ENCODE results near the gene RNF41.
A peak's percentile ranks its signal among the peaks of the same experiment; 100 is the strongest.

Gene RNF41

DNA sequence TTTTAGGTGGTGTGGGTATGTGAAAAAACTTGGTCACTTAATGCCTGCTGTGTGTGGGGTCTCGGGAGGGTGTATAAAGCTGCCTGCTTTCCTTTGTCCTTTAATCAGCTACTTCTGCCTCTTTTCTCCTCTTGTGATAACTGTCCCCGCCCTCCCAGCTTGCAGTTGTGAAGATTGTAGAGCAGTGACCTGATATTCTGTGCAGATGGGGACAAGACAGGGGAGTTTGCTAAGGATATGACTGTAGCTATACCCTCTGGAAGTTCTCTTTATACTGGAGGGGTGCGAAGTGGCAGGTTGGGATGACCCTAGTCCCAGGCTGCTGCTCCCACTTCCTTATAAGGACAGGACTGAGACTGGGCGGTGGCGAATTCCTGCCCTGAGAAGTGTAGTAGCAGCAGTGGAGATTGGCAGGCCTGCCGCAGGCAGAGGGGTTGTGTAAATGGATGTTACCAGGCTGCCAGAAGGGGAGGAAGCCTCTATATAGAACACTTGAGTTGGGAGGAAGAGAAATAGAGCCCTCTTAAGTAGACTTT lies 62.7 kb downstream of the RNF41 start:
- peak overlapping the region; percentile 53 for H3K4me2 ChIP-seq (ENCODE audit: insufficient read depth, low read length, poor library complexity, severe bottlenecking)
- no peak overlapping the region for H4K91ac ChIP-seq (ENCODE audit: low read depth, low read length, poor library complexity)
- no CpG with 5 or more reads among the region's 6 CpGs for WGBS, 2 donors (ENCODE audit: extremely low coverage in 2 of 2, insufficient read length in 2 of 2, insufficient replicate concordance in 1 of 2)
- H2BK120ac ChIP-seq (ENCODE audit: low read depth, low read length), result no peak overlapping the region
- no peaks in the 10 kb centered on the region for H3K27me3 ChIP-seq (ENCODE audit: control insufficient read depth in 3 of 3, insufficient read depth in 3 of 3, low read depth in 1 of 3, low read length in 3 of 3)
- H3K4ac ChIP-seq (ENCODE audit: low read length), result no peak overlapping the region
- no peak overlapping the region for H4K8ac ChIP-seq (ENCODE audit: low read depth, low read length)
- no peaks in the 10 kb centered on the region for H3K79me1 ChIP-seq (ENCODE audit: low read depth, low read length)
- peak overlapping the region; percentile 68 for H3K27ac ChIP-seq (replicated peaks; ENCODE audit: low read length)
- no peak overlapping the region for H2BK5ac ChIP-seq (ENCODE audit: low read length)
- H3K4me1 ChIP-seq (ENCODE audit: control insufficient read depth in 2 of 2, insufficient read depth in 1 of 2, low read depth in 1 of 2, low read length in 2 of 2), result peaks cover 27 to 40% of the 10 kb centered on the region in 2 donors
- H3K14ac ChIP-seq (ENCODE audit: low read length), result no peak overlapping the region
- H3K36me3 ChIP-seq (replicated peaks in 1 of 2; ENCODE audit: control insufficient read depth in 2 of 2, insufficient read depth in 2 of 2, low read length in 2 of 2), result peaks cover 41 to 65% of the 10 kb centered on the region in 2 donors
- H2AK5ac ChIP-seq (ENCODE audit: low read depth, low read length), result no peak overlapping the region
- DNase-seq (ENCODE audit: low spot score), result peak; percentile 46
- H3K18ac ChIP-seq (ENCODE audit: low read length), result no peak overlapping the region
- H3K23ac ChIP-seq (ENCODE audit: low read depth, low read length, poor library complexity), result no peak overlapping the region
- no peak overlapping the region for H2BK12ac ChIP-seq (ENCODE audit: low read length)
- no peaks in the 10 kb centered on the region for H3K9me3 ChIP-seq (replicated peaks in 1 of 2; ENCODE audit: control insufficient read depth in 2 of 2, insufficient read depth in 1 of 2, low read depth in 1 of 2, low read length in 2 of 2)
- peak overlapping the region; percentile 85 to 91 for H3K4me3 ChIP-seq (ENCODE audit: low read length in 2 of 2)
- no peak overlapping the region for H2AFZ ChIP-seq (ENCODE audit: low read length)
- H3K9ac ChIP-seq (ENCODE audit: low read depth, low read length, poor library complexity), result no peak overlapping the region
- H2BK15ac ChIP-seq (ENCODE audit: low read length), result no peak overlapping the region

DNA sequence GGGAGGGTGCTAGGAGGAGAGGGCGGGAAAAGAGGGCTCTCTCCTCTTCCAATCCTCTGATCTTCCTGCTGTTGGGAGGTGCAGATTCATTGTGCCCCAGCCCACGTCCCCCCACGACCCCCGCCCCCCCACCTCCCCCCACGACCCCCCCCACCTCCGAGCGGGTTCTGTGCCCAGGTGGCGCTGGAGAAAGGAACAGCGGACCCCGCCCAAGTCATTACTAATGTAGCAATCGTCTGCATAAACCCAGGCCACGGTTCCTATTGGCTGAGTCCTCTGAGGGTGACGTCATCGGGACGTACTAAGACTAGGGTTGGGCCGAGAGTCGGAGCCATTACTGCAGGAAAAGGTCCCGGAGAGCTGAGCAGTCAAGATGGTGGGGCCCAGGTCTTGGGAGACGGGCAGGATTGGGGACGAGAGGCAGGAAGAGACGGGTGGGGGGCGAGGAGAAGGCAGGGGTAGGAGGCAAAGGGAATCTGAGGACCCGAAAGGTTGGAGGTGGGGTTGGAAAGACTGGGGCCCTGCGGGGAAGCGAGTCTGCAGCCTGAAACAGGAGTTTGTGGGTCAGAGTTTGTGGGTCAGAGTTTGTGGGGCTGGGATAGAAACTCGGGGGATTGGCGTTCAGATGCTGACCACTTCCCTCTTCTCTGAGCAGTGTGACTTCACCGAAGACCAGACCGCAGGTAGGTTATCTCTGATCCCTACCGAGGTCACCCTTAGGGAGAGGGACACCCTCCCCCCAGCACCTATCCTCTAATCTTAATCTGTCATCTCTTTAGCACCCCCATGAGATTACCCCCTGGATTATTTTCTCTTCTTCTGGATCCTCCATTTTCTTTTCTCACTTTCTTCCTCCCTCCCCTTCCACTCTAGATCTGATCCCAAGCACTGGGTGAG lies 63.4 kb downstream of the RNF41 start, which contains the start of gene MYL6:
Gene MYL6, plus strand, starts transcription at position 331 of the 897 bp plus-strand sequence. Its CDS starts 43 bp downstream, at position 374.
- H3K79me1 ChIP-seq (ENCODE audit: low read depth, low read length), result no peaks in the 10 kb centered on the region
- H3K9me3 ChIP-seq (replicated peaks in 1 of 2; ENCODE audit: control insufficient read depth in 2 of 2, insufficient read depth in 1 of 2, low read depth in 1 of 2, low read length in 2 of 2), result no peaks in the 10 kb centered on the region
- peaks cover 38 to 57% of the 10 kb centered on the region in 2 donors for H3K36me3 ChIP-seq (replicated peaks in 1 of 2; ENCODE audit: control insufficient read depth in 2 of 2, insufficient read depth in 2 of 2, low read length in 2 of 2)
- H3K23ac ChIP-seq (ENCODE audit: low read depth, low read length, poor library complexity), result peak within 1 kb of the TSS; percentile 99
- peak within 1 kb of the TSS; percentile 65 for H2AK5ac ChIP-seq (ENCODE audit: low read depth, low read length)
- no peak within 1 kb of the TSS for H2BK12ac ChIP-seq (ENCODE audit: low read length)
- H2BK15ac ChIP-seq (ENCODE audit: low read length), result peak within 1 kb of the TSS; percentile 71
- H3K27me3 ChIP-seq (ENCODE audit: control insufficient read depth in 3 of 3, insufficient read depth in 3 of 3, low read depth in 1 of 3, low read length in 3 of 3), result no peaks in the 10 kb centered on the region
- H3K4me3 ChIP-seq (ENCODE audit: low read length in 2 of 2), result peak within 1 kb of the TSS; percentile 85 to 91
- peak within 1 kb of the TSS; percentile 11 for H3K14ac ChIP-seq (ENCODE audit: low read length)
- peak within 1 kb of the TSS; percentile 96 for H3K27ac ChIP-seq (replicated peaks; ENCODE audit: low read length)
- no CpG with 5 or more reads among the region's 30 CpGs for WGBS, 2 donors (ENCODE audit: extremely low coverage in 2 of 2, insufficient read length in 2 of 2, insufficient replicate concordance in 1 of 2)
- H2AFZ ChIP-seq (ENCODE audit: low read length), result peak within 1 kb of the TSS; percentile 66
- peak within 1 kb of the TSS; percentile 60 for H3K4me2 ChIP-seq (ENCODE audit: insufficient read depth, low read length, poor library complexity, severe bottlenecking)
- peak; percentile 93 for DNase-seq (ENCODE audit: low spot score)
- no peak within 1 kb of the TSS for H4K8ac ChIP-seq (ENCODE audit: low read depth, low read length)
- H3K18ac ChIP-seq (ENCODE audit: low read length), result peak within 1 kb of the TSS; percentile 95
- H4K91ac ChIP-seq (ENCODE audit: low read depth, low read length, poor library complexity), result no peak within 1 kb of the TSS
- no peak within 1 kb of the TSS for H2BK120ac ChIP-seq (ENCODE audit: low read depth, low read length)
- peak within 1 kb of the TSS; percentile 62 for H2BK5ac ChIP-seq (ENCODE audit: low read length)
- peaks cover 31 to 40% of the 10 kb centered on the region in 2 donors for H3K4me1 ChIP-seq (ENCODE audit: control insufficient read depth in 2 of 2, insufficient read depth in 1 of 2, low read depth in 1 of 2, low read length in 2 of 2)
- peak within 1 kb of the TSS; percentile 90 for H3K9ac ChIP-seq (ENCODE audit: low read depth, low read length, poor library complexity)
- peak within 1 kb of the TSS; percentile 53 for H3K4ac ChIP-seq (ENCODE audit: low read length)

DNA sequence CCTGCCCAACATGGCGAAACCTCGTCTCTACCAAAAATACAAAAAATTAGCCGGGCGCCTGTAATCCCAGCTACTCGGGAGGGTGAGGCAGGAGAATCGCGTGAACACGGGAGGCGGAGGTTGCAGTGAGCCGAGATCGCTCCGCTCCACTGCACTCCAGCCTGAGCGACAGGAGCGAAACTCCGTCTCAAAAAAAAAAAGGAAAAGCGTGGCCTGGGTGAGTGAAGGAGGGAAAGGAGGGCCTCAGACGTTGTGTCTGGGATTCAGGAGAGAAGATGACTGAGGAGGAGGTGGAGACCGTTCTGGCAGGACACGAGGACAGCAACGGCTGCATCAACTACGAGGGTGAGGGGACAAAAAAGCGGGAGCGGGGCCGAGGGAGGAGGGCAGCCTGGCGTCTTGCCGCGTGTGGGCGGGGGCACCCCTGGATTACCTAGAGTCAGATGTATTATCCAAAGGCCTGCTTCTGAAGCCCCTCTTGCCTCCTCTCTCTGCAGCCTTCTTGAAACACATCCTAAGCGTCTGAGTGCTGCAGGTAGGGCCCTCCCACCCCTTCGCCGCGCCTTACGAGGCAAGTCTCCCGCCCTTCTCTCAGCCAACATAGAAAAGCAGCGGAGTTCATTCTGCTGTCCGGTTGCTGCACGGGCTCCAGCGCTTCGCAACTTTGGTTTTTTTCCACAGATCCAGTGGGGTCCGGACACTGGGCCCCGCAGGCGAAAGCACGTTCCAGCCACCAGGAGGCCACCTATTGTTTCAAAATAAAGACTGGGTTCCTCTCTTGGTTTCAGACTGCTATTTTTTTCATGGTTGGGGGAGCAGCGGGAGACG lies 64.3 kb downstream of the RNF41 start:
- peak; percentile 83 for DNase-seq (ENCODE audit: low spot score)
- Histone ChIP-seq H2AK5ac (ENCODE audit: low read depth, low read length) (peak overlapping the region; percentile 65), H4K8ac (ENCODE audit: low read depth, low read length) (no peak overlapping the region), H3K23ac (ENCODE audit: low read depth, low read length, poor library complexity) (peak overlapping the region; percentile 75), H3K18ac (ENCODE audit: low read length) (peak overlapping the region; percentile 95), H2BK15ac (ENCODE audit: low read length) (peak overlapping the region; percentile 71), H3K27ac (replicated peaks; ENCODE audit: low read length) (peak overlapping the region; percentile 96), H3K4me2 (ENCODE audit: insufficient read depth, low read length, poor library complexity, severe bottlenecking) (peak overlapping the region; percentile 60), H2AFZ (ENCODE audit: low read length) (peak overlapping the region; percentile 66), H4K91ac (ENCODE audit: low read depth, low read length, poor library complexity) (no peak overlapping the region), H3K27me3 (ENCODE audit: control insufficient read depth in 3 of 3, insufficient read depth in 3 of 3, low read depth in 1 of 3, low read length in 3 of 3) (no peaks in the 10 kb centered on the region), H3K9ac (ENCODE audit: low read depth, low read length, poor library complexity) (peak overlapping the region; percentile 90), H3K14ac (ENCODE audit: low read length) (peak overlapping the region; percentile 11), H2BK12ac (ENCODE audit: low read length) (no peak overlapping the region), H3K4me1 (ENCODE audit: control insufficient read depth in 2 of 2, insufficient read depth in 1 of 2, low read depth in 1 of 2, low read length in 2 of 2) (peaks cover 27 to 39% of the 10 kb centered on the region in 2 donors), H2BK120ac (ENCODE audit: low read depth, low read length) (no peak overlapping the region), H2BK5ac (ENCODE audit: low read length) (no peak overlapping the region), H3K4ac (ENCODE audit: low read length) (peak overlapping the region; percentile 53), H3K4me3 (ENCODE audit: low read length in 2 of 2) (peak overlapping the region; percentile 73 to 85), H3K9me3 (replicated peaks in 1 of 2; ENCODE audit: control insufficient read depth in 2 of 2, insufficient read depth in 1 of 2, low read depth in 1 of 2, low read length in 2 of 2) (no peaks in the 10 kb centered on the region), H3K36me3 (replicated peaks in 1 of 2; ENCODE audit: control insufficient read depth in 2 of 2, insufficient read depth in 2 of 2, low read length in 2 of 2) (peaks cover 34 to 49% of the 10 kb centered on the region in 2 donors), H3K79me1 (ENCODE audit: low read depth, low read length) (no peaks in the 10 kb centered on the region)
- WGBS, 2 donors (ENCODE audit: extremely low coverage in 2 of 2, insufficient read length in 2 of 2, insufficient replicate concordance in 1 of 2), result no CpG with 5 or more reads among the region's 45 CpGs

Data from neuronal stem cell (in vitro differentiated cells).